ENCODE data around the gene PRSS22.
"Not testable (repeated sequence)": the region's sequence is repeated elsewhere in the genome, so short reads cannot be mapped to it uniquely, and the experiment has no call there.

Gene PRSS22, protein sequence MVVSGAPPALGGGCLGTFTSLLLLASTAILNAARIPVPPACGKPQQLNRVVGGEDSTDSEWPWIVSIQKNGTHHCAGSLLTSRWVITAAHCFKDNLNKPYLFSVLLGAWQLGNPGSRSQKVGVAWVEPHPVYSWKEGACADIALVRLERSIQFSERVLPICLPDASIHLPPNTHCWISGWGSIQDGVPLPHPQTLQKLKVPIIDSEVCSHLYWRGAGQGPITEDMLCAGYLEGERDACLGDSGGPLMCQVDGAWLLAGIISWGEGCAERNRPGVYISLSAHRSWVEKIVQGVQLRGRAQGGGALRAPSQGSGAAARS

DNA sequence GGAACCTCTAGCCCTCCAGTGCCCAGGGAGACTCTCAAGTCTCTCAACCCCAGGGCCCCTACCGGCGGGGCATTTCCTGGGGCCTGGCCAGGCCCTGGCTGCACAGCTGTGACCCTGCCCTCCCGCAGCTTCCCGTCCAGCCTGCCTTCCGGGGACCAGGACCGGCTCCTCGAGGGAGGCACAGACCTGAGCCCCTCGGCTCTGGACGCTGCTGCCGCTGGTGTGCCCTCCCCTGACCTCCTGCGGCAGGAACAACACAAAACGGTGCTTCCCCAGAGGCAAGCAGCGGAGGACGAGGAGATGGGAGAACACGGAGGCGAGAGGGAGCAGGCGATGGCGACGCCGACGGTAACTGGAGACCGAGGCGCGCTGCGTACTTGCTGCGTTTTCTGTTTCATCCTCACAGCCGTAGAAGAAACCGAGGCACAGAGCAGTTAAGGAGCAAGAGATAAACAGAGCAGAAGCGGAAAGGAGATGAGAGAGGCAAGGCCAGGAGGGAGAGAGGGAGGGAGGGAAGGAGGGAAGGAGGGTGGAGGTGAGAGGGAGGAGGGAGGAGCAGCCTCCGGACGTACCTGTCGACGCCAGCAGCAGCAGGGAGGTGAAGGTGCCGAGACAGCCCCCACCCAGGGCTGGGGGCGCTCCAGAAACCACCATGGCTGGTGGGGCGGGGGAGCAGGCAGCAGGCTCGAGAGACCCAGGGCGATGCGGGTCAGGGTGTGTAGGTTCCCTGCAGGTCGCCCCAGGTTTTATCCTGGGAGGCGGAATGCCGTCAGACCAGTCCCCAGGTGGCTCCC, at the start of gene PRSS22:
Gene PRSS22 (minus strand): TSS at position 720 of the 794 bp plus-strand sequence. CDS start 66 bp downstream, at position 654.
- DNase-seq = no peak

DNA sequence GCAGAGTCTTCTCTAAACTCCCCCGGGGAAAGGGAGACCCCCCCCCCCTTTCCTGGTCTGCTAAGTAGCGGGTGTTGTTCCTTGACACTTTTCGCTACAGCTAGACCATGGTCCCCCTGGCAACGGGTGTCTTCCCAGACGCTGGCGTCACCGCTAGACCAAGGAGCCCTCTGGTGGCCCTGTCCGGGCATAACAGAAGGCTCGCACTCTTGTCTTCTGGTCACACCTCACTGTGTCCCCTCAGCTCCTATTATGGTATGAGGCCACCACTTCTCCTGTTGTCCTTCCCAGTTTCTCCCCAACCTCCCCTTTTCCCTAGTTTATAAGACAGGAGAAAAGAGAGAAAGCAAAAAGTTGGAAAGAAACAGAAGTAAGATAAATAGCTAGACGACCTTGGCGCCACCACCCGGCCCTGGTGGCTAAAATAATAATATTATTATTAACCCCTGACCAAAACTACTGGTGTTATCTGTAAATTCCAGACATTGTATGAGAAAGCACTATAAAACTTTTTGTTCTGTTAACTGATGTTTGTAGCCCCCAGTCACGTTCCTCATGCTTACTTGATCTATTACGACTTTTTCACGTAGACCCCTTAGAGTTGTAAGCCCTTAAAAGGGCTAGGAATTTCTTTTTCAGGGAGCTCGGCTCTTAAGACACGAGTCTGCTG, 49.2 kb upstream of the PRSS22 start:
- DNase-seq = not testable (repeated sequence)

DNA sequence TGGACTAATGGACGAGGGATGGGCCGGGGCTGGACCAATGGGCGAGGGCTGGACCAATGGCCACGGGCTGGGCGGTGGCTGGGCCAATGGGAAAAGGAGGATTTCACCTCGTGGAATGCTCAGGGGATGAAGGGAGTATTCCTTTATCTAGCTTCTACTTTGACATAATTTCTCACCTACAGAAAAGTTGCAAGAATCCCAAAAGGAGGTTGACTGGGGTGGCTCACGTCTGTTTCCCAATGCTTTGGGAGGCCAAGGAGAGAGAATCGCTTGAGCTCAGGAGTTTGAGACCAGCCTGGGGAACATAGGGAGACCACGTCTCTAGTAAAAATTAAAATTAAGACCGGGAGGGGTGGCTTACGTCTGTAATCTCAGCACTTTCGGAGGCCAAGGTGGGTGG, 48.0 kb upstream of the PRSS22 start:
- no peak for DNase-seq

DNA sequence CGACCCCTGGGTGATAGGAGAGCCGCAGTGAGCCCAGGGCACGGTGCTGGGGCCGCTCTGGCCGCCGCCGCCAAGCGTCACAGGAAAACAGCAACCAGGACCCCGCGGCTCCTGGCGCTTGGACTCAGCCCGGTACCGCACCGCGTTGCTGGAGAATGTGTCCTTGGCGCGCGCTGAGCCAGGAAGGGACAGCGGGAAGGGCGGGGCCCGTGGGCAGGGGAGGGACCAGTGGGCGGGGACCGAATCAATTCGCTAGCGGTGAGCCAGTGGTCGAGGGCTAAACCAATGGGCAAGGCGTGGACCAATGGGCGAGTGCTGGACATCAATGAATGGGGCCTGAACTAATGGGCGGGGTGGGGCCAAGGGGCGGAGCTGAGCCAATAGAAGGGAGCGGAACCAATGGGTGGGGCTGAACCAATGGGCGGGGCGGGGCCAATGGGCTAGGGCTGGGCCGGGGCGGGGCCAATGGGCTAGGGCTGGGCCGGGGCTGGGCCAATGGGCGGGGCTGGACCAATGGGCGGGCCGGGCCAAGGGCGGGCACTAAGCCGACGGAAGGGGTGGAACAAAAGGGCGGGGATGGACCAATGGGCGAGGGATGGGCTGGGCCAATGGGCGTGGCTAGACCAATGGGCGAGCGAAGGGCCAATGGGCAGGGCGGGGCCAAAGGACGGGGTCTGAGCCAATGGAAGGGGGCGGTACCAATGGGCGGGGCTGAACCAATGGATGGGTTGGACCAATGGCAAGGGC, 47.4 kb upstream of the PRSS22 start:
- DNase-seq = peak; percentile 90

DNA sequence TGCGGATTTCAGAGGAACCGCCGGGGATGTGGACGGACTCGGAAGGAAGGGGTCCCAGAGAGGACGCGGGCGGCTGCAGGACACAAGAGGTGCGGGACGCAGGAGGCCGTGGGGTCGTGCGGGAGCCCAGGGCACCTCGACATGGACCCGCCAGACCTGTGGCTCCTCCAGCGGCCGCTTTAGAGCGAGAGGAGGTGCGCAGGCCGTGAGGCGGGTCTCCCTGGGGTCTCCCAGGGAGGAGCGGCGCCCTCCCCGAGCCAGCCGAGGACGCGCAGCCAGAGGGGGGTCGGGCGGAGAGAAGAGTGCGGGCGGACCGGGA, 46.9 kb upstream of the PRSS22 start:
- DNase-seq = no peak

DNA sequence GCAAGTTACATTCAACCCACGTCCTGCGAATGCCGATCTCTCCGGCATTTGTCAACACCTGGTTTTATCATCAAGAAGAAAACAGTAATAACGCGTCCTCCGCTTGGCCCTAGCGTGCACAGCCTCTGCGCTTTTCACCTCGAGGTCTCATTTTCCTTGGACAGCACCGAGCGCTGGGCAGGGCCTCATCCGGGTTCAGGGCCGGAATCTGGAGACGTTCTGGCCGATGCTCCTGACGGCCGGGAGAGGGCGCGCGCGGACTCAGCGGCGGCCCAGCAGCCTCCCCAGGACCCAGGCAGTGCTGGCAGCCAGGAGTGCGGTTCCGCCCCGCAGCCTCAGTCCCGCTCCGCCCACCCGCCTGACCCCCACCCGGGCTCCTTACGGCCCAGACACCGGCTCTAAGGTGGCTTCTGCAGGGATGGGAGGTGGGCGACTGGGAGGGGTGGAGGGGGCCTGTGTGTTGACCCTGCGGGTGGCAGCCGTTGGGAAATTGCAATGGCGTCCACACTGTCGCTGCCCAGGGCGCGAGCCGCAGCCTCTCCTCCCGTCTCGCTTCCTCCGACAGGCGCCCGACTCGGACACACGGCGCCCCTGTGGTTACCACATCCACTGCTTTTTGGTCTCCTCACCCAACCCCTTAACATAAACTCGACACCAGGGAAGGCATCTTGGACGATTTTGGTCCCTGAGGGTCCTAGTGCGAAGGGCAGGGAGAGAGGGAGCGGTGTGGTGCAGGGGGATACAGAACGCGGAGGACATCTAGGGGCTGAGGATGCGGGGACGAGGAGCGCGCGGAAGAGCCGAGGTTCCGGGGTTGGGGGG, 46.3 kb upstream of the PRSS22 start:
- DNase-seq = peak; percentile 51

DNA sequence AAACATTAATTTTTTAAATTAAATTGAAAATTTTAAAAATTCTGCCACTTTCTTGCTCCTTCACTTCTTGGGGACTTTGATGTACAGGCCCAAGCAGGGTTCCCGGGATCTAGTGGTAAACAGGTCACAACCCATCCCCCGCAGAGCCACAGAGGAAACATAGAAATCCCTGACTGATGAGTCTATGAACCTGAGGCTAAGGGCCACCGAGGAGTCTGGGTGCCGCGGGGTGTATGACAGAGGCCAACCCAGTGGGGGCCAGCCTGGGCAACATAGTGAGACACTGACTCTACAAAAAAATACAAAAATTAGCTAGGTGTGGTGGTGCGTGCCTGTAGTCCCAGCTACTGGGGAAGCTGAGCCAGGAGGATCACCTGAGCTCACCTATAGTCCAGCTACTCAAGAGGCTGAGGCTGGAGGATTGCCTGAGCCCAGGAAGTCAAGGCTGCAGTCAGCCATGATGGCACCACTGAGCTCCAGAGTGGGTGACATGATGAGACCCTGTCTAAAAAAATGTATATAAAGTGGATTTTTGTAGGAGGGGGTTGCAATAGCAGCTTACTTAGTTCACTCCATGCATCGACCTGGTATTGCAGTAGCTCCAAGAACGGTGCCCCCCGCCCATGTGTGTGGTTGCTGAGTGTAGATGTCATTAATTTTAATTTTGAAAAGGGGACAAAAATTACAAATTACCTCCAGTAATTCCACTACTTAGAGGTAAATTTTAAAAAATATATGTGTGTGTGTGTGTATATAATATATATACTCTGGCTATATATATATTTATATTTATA, 44.6 kb upstream of the PRSS22 start:
- no peak for DNase-seq

DNA sequence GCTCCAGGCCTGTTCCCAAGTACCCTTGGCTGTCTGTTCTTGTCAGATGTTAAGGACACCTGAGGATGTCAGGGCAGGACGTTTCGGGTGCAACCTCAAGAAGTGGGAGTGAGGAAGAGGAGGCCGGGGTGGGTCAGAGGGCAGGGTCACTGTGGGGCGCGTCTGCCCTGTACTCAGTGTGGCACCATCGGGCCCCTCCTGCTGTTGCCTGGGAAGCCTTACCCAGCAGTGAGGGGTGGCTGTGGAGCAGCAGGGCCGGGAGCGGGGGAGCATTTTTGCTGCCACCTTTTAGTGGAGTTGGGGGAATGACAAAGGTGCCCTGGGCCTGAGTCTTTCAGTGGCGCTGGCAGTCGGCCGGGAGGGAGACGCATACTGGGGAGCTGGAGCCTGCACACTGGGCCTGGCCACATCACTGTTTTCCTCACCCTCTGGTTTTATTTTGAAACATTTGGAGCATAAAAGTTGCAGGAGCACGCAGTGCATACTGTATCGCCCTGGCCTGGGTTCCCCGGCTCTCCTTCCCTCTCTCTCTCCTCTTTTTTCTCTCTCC, 42.6 kb upstream of the PRSS22 start:
- DNase-seq = no peak

DNA sequence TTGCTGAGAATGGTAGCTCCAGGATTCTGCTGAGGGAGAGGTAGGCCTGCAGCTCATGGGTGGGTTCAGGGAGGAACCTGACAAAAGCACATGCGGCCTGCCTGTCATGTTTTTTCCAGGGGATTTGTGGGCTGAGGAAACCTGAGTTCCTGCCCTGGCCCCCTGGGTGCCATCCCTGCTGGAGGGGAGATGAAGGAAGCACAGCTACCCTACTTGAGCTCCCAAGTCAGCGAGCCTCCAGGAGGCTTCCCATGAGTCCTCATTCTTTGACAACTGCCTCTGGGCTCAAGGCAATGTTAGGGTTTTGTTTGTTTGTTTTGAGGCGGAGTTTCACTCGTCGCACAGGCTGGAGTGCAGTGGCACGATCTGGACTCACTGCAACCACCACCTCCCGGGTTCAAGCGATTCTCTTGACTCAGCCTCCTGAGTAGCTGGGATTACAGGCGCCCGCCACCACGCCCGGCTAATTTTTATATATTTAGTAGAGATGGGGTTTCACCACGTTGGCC, 41.6 kb upstream of the PRSS22 start:
- DNase-seq = no peak

DNA sequence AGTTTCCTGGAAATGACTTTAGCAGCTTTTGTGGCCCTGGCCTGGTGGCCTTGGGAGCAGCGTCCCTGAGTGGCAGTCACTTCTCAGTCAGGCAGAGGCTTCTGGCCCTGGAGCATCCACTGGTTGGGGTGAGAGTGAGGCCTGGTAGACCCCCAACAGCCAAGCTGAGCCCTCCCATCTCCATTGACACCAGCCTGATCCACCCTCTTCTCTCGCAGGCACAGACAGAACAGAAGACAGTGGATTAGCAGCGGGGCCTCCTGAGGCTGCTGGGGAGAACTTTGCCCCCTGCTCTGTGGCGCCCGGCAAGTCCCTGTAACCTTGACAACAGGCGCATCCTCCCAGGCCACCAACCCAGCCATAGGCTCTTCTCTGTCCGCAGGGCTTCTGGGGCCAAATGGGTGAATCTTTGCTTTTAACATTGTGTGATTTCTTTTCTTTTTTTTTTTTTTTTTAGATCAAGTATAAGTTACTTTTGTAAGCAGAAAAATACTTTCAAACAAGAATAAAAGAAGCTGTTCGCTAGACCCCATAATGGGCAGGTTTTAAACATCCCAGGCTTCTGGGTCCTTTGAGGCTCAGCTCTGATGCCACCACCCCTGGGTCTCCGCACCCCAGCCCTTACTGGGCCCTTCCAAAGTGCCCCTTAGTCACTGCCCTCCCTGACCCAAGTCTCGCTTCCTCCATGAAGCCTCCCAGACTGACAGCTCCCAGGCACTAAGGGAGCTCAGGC, 41.0 kb upstream of the PRSS22 start:
- no peak for DNase-seq

DNA sequence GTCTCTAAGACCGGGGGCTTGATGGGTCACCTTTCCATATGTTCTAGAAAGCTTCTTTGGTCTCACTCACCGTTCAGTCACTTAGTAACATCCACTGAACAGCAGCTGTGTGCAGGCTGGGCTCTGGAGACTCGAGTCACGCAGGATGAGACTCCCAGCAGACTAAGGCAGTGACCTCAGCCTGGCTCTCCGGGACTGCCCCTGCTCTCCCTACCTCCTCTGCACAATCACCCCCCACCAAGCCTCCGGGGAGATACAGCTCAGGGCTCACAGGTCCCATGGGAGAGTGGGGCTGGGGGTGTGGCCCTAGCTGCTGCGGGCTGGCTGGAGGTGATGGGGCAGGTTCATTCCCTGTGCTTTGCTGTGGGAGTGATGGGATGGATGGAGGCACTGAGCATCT, 39.1 kb upstream of the PRSS22 start:
- no peak for DNase-seq

DNA sequence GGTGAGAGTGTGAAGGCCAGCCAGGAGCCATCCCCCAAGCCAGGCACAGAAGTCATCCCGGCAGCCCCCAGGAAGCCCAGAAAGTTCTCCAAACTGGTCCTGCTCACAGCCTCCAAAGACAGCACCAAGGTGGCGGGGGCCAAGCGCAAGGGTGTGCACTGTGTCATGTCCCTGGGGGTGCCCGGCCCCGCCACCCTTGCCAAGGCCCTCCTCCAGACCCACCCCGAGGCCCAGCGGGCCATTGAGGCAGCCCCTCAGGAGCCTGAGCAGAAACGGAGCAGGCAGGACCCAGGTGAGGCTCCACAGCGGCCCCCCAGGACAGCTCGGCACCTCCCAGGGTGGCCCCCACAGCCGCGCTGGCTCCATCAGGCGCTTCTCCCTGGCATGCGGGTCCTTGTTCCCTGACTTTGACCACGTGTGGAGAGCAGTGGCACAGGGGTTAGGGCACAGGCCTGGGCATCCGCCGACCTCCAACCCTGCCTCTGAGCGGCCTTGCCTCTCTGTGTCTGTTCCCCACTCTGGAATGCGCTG, 38.6 kb upstream of the PRSS22 start:
- no peak for DNase-seq

DNA sequence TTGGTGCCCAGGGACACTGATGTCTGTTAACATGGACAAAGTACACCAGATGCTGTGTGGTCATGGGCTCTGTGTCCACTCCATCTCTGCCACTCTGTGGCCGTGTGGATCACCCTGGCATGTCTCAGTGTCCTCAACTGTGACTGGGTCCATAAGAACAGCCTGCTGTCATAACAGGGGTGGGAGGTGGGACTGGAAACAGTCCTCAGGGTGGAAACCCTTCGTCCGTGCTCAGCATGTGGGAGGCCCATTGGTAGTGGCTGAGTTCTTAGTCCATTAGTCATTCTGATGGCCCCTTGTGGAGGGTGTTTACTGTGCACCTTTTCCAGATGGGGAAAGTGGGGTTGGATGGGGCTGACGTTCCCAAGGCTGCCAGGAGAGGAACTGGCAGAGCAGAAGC, 37.8 kb upstream of the PRSS22 start:
- no peak for DNase-seq

DNA sequence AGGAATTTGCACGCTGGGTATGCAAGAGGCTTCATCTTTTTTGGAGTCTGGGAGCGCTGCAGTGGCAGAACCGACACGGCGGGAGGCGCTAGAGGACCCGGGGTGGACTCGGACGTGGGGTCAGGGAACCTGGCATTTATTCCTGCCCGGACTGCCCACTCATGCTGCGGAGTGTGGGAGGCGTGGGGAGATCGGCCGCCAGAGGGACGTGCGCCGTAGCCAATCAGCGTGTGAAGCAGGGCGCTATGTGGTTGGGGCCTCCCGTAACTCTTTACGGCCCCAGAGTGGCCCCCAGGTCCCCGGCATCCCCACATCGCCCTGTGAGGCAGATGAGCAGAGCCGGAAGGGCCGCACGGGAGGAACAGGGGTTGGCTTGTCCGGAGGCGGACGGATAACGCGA, 36.3 kb upstream of the PRSS22 start:
- no peak for DNase-seq

DNA sequence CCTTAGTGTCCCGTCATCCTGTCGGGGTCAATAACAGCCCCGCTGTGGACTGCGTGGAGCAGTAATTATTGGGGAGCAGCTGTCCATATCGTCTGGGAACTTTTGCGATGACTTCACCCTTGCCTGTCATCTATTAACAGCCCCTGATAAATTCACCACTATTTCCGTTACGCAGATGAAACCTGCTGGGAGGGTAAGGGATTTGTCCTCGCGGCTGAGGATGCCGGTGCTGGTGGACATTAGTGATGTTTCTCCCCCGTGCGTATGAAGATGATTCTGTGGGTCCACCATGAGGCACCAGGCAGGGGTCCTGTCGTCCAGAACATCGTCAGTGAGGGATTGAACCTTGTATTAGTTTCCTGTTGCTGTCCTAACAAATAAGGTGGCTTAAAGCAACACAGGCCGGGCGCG, 26.1 kb upstream of the PRSS22 start:
- DNase-seq = no peak

DNA sequence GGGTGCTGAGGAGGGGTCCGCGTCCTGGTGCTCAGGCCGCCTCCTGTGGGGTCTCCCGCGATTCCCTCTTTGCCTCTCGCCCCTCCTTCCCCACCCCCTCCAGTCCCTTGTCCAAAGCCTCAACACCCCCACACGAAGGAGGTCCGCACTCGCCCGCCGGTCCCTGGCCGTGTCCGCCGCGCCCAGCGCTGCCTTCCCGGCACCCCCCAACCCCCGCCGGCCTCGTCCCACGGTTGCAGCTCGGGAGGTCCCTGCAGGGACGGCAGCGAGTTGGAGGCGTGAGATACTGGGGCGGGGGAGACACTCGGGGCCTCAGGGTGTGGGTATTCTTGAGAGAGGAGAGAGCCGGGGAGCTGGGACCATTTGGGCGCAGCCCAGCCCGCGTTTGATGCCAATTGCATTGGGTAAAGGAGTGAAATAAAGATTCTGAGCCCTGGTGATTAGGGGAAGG, 25.5 kb upstream of the PRSS22 start:
- DNase-seq = no peak

DNA sequence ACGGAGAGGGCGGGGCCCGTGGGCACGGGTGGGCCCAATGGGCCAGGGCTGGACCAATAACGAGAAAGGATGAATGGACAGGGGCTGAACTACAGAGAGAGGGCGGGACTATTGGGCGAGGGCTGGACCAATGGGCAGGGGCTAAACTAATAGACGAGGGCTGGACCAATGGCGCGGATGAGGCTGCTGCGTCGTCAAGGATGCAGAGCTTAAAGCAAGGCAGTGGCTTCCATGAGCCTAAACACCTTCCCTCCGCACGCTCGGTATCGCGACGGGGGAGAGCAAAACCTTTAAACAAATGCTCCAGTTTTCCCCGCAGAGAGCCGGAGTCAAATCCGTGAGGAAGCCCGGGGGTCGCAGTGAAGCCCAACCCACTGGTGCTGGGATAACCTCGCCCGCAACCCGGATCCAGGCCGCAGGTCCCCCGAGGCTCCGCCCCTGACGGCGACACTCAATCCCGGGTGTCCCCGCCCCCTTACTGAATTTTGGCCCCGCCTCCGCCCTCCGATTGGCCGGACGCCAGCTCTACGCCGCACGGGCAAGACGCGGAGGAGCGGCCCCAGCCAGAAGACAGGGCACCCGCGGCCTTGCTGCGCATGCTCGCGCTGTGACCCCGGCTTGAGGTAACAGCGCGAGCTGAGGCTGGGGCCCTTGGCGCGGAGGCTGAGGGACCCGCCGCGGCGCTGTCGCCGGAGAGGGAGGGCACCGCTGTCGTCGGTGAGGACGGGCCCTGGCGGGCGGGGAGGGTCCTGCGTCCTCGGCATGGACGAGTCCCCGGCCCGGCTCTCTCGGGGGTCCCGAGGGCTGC, 24.9 kb upstream of the PRSS22 start, which contains the start of gene FLYWCH2:
Gene FLYWCH2 (plus strand): TSS at position 566 of the 808 bp plus-strand sequence. CDS start 13,235 bp downstream, outside the sequence.
- peak; percentile 85 for DNase-seq

DNA sequence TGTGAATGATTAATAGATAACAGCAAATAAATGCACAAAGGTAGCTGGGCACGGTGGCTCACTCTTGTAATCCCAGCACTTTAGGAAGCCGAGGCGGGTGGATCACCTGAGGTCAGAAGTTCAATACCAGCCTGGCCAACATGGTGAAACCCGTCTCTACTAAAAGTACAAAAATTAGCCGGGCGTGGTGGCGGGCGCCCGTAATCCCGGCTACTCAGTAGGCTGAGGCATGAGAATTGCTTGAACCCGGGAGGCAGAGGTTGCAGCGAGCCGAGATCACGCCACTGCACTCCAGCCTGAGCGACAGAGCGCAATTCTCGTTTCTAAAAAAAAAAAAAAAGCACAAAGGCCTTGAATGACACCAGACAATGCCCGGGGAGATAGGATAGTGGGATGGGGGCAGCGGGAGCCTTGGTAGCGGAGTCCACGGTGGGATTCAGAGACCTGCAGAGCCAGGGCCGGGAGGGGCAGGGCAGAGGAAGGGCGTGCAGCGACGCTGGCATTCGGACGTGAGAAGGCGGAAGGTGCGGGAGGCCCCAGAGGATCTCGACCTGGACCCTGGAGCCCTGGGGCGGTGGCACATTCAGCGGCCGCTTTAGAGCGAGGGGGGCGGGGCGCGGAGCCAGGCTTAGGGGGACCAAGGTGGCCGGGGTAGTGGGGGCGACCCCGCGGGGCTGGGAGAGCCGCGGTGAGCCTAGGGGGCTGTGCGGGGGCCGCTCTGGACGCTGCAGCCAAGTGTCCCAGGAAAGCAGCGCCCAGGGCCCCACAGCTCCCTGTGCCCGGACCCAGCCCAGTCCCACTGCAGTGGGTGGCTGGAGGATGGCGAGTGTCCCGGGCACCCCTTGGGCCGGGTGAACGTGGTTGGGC, 24.0 kb upstream of the PRSS22 start:
- DNase-seq = no peak
